Measurements from ENCODE around the gene MAPRE2. TPM values are rescaled to one million over a fixed set of nuclear protein-coding genes. Genes with fewer than 3 reads are reported as not detected.

MAPRE2 gene
- polyA plus RNA-seq, 4 donors, result 26.4 to 28.6 (median 27.7) TPM

- DNase-seq (ENCODE audit: low read depth in 4 of 4, low spot score in 2 of 4), result no peak
These were observed 130.8 kb downstream of the MAPRE2 start for GRCh38 chr18:35172009-35172408.

GRCh38 chr18:35172451-35173035 is 131.3 kb downstream of the MAPRE2 start:
- DNase-seq (ENCODE audit: low read depth in 4 of 4, low spot score in 2 of 4), result no peak

GRCh38 chr18:35174093-35174731 is 133.0 kb downstream of the MAPRE2 start:
- DNase-seq (ENCODE audit: low read depth in 4 of 4, low spot score in 2 of 4), result no peak

GRCh38 chr18:35174745-35175144 is 133.5 kb downstream of the MAPRE2 start:
- no peak for DNase-seq (ENCODE audit: low read depth in 4 of 4, low spot score in 2 of 4)

GRCh38 chr18:35176925-35177324 is 135.7 kb downstream of the MAPRE2 start:
- no peak for DNase-seq (ENCODE audit: low read depth in 4 of 4, low spot score in 2 of 4)

- DNase-seq (ENCODE audit: low read depth in 4 of 4, low spot score in 2 of 4), result no peak
These were observed 137.0 kb downstream of the MAPRE2 start for GRCh38 chr18:35178260-35178659.

- DNase-seq (ENCODE audit: low read depth in 4 of 4, low spot score in 2 of 4), result no peak
These were observed 138.7 kb downstream of the MAPRE2 start for GRCh38 chr18:35179906-35180305.

- DNase-seq (ENCODE audit: low read depth in 4 of 4, low spot score in 2 of 4), result no peak
These were observed 139.2 kb downstream of the MAPRE2 start for GRCh38 chr18:35180455-35180854.

- DNase-seq (ENCODE audit: low read depth in 4 of 4, low spot score in 2 of 4), result no peak
These were observed 140.9 kb downstream of the MAPRE2 start for GRCh38 chr18:35182151-35182550.

GRCh38 chr18:35183886-35184285 is 142.7 kb downstream of the MAPRE2 start:
- DNase-seq (ENCODE audit: low read depth in 4 of 4, low spot score in 2 of 4), result no peak

- no peak for DNase-seq (ENCODE audit: low read depth in 4 of 4, low spot score in 2 of 4)
These were observed 144.6 kb downstream of the MAPRE2 start for GRCh38 chr18:35185771-35186170.

- no peak for DNase-seq (ENCODE audit: low read depth in 4 of 4, low spot score in 2 of 4)
These were observed 145.2 kb downstream of the MAPRE2 start for GRCh38 chr18:35186291-35187034.

GRCh38 chr18:35189510-35189909 is 148.3 kb downstream of the MAPRE2 start:
- DNase-seq (ENCODE audit: low read depth in 4 of 4, low spot score in 2 of 4), result no peak

- no peak for DNase-seq (ENCODE audit: low read depth in 4 of 4, low spot score in 2 of 4)
These were observed 149.9 kb downstream of the MAPRE2 start for GRCh38 chr18:35190948-35191697.

GRCh38 chr18:35191698-35192025 is 150.4 kb downstream of the MAPRE2 start:
- no peak for DNase-seq (ENCODE audit: low read depth in 4 of 4, low spot score in 2 of 4)

- no peak for DNase-seq (ENCODE audit: low read depth in 4 of 4, low spot score in 2 of 4)
These were observed 151.2 kb downstream of the MAPRE2 start for GRCh38 chr18:35192415-35192814.

Other genes with a start within 250 kb of the MAPRE2 start
- 10 to 100 TPM; 40.3 to 90.2 (median 61.0) TPM for gene ZNF397, start 199.6 kb downstream of the MAPRE2 start, polyA plus RNA-seq (ENCODE audit: insufficient read length in 4 of 4)
- gene ZSCAN30, start 248.8 kb downstream of the MAPRE2 start, polyA plus RNA-seq (ENCODE audit: insufficient read length in 4 of 4), result 10 to 100 TPM; 26.6 to 66.3 (median 43.7) TPM